GM12874 (cell line): ENCODE results near the gene MYOCD.

Experiments used
- TF ChIP-seq, protein P1 (sequence below): IDR thresholded peaks from 2 replicates; pipeline ENCODE4 v1.5.1; 2011; ENCODE audit warnings: low read depth, mild to moderate bottlenecking, control low read depth, low read length, moderate library complexity; ENCODE audit not compliant: insufficient read depth

Gene MYOCD

DNA sequence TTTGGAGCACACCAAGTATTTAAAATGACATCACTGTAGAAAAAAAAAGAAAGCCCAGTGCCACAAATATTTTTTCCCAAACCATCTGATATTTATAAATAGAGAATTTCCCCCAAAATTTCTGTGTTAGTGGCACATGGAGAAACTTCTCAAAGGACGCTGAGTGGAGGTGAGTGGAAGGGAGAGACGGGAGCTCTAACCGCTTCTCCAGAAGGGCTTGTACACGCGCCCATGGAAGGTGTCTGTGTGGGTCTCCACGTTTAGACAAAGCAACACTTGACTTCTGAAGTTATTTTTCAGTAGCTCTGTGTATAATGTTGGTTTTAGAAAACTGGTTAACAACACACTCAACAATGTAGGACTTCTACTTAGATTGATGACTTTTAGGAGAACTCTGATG lies 1.0 kb downstream of the MYOCD start:
- TF ChIP-seq, protein P1, sequence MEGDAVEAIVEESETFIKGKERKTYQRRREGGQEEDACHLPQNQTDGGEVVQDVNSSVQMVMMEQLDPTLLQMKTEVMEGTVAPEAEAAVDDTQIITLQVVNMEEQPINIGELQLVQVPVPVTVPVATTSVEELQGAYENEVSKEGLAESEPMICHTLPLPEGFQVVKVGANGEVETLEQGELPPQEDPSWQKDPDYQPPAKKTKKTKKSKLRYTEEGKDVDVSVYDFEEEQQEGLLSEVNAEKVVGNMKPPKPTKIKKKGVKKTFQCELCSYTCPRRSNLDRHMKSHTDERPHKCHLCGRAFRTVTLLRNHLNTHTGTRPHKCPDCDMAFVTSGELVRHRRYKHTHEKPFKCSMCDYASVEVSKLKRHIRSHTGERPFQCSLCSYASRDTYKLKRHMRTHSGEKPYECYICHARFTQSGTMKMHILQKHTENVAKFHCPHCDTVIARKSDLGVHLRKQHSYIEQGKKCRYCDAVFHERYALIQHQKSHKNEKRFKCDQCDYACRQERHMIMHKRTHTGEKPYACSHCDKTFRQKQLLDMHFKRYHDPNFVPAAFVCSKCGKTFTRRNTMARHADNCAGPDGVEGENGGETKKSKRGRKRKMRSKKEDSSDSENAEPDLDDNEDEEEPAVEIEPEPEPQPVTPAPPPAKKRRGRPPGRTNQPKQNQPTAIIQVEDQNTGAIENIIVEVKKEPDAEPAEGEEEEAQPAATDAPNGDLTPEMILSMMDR = no peak

DNA sequence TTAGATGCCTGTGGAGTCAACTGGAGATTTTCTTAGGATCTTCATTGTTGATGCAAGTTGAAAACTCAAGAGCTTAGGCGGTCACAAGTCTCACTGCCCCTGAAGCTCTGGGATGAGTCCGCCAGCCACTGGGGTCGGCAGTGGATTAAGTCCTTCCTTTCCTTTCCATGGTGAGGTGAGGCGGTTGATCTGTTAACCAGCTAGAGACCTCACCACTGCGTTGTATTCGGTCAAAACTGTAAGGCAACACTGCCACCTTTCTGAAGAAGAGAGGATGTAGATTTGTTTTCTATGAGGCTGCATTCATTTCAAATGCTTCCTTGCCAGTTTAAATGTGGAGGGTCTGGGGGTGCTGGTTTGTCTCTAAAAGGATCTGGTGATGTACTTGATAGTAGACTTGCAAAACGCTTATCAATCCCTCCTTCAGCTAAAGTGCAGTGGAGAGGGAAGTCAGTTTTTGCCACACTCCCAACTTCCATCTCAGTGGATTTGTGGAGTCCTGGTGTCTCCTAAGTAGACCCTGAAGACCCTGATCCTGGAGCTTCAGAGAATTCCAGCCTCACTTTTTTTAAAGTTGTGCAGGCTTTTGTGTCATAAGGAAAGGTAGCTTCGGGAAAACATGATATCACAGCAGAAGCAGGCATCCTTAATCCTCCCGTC lies 1.7 kb downstream of the MYOCD start:
- TF ChIP-seq, protein P1 = no peak

DNA sequence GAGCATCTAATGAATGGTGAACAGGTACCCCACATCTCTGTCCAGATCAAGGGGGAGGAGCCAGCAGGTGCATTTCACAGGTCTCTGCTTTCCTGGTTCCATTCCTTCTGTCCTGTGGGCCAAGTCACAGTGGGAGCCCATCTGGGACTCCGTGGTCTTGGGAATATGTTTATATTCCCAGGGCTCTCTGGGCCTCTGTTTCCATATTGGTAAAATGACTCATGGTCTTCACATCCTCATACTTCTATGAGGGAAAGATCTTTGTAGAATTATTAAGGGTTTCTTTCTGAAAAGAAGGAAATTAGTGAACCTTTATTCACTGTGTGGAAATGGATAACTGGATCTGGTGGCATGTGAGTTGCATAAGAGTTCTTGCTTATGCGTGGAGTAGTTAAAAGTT lies 6.2 kb downstream of the MYOCD start:
- TF ChIP-seq, protein P1 = no peak

DNA sequence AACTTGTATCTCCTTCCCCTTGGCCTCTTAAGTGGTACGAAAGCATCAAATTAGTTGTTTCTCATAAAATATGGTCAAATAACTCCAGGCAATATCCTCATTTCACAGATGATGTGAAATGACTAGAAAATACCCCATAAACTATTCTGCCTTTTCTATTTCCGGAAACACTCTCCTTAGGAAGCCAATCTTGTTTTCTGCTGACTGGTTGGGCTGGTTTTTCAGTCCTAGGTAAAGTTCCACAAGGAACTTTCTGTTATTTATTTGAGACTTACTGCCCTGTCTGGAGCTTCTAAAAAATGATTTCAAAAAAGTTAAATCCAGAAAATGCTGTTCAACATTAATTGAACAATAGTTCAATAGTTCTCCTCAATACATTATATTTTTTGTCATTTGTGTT lies 7.3 kb downstream of the MYOCD start:
- TF ChIP-seq, protein P1 = no peak

DNA sequence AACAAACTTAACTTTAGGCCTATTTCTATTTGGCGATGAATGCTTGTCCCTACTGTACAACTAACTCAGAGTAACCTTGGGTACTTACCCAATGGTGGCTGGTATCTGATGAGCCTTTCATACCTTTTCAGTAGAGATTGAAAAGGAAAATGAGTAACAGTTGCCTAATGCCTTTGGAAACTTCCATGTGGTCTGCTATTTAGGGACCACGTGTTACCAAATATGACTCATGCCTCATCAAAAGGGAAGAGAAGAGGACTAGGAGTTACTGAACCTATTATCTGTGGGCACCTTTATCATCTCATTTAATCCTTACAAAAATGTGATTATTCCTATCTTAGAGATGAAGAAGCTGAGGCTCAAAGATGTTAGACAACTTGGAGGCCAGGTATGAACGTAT lies 8.1 kb downstream of the MYOCD start:
- TF ChIP-seq, protein P1 = no peak

DNA sequence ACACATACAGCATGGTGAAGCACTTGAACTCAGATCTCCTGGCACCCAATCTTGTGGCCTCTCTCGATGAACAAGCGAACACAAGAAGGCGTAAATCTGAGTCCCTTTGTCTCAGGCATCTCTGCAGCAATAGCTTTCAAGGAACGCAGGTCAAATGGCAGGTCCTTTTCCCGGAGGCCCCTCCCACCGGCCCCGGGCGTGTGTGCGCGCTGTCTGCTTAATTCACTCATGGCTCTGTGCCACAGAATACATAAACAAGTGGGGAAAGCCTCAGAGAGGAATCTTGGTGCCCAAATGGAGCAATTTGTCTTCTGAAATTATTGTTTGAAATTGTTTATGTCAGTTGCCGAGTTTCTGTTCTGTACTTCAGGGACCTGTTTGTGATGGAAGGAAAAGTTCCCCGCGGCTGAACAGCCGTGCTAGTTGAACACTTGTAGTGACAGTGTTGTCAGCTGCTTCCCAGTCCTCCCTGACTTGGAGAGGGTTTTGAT lies 14.8 kb downstream of the MYOCD start:
- TF ChIP-seq, protein P1 = no peak

DNA sequence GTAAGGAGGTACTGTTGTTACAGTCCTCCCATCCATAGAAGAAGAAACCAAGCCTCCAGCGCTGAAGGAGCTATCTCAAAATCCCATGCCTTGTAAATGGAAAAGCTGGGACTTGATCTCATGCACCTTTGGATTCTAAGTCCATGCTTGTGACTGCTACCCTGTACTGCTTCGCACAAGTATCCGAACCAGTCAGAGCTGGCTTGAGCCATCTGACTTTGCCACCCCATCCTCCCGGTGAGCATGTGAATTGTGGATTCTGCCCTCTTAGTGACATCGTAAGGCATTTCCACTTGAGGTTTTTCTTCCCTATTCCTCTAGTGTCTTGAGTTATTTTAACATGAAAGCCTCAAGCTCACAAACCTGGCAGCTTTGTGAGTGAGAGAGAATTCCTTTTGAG lies 15.3 kb downstream of the MYOCD start:
- TF ChIP-seq, protein P1 = no peak
